Measurements from ENCODE around the gene RPA3.

The RPA3 gene

GRCh38 chr7:7731732-7732131 lies 13.3 kb upstream of the RPA3 start:
- DNase-seq: no peak

GRCh38 chr7:7720750-7721621 lies 2.6 kb upstream of the RPA3 start:
- DNase-seq: no peak

- no peak for DNase-seq
Observed at GRCh38 chr7:7720193-7720592, 1.8 kb upstream of the RPA3 start.

GRCh38 chr7:7719236-7719635 lies 829 bp upstream of the RPA3 start:
- DNase-seq: no peak

DNA sequence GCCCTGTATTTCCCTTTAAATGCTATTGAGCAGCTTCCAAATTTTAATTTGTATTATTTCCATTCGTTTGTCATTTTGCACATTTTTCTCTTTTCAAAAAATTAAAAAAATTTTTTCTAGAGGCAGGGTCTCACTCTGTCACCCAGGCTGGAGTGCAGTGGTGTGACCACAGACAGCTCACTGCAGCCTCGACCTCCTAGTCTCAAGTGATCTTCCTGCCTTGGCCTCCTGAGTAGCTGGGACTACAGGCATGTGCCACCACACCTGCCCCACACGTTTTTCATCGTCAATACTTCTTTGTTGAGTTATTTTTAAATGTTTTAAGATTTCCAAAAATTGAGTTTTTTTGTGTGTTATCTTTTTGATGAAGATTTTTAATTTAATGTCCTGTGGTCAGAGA lies 4.7 kb downstream of the RPA3 start:
- DNase-seq: no peak

DNA sequence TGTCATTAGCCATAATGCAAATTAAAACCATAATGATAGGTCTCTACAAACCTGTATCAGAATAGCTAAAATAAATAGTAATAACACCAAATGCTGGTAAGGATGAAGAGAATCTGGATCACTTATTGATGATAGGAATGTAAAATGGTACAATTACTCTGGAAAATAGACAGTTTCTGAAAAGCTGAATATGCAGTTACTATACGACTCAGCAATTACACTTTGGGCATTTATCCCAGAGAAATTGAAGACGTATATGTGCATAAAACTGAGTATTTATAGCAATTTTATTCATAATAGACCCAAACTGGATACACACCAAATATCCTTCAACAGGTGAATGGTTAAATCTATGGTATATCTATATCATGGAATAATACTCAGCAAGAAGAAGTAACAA lies 7.9 kb downstream of the RPA3 start:
- DNase-seq: no peak

- DNase-seq: no peak
Observed at GRCh38 chr7:7709291-7709690, 9.1 kb downstream of the RPA3 start.

GRCh38 chr7:7707806-7708205 lies 10.6 kb downstream of the RPA3 start:
- DNase-seq: no peak

- DNase-seq: no peak
Observed at GRCh38 chr7:7707246-7707645, 11.2 kb downstream of the RPA3 start.

DNA sequence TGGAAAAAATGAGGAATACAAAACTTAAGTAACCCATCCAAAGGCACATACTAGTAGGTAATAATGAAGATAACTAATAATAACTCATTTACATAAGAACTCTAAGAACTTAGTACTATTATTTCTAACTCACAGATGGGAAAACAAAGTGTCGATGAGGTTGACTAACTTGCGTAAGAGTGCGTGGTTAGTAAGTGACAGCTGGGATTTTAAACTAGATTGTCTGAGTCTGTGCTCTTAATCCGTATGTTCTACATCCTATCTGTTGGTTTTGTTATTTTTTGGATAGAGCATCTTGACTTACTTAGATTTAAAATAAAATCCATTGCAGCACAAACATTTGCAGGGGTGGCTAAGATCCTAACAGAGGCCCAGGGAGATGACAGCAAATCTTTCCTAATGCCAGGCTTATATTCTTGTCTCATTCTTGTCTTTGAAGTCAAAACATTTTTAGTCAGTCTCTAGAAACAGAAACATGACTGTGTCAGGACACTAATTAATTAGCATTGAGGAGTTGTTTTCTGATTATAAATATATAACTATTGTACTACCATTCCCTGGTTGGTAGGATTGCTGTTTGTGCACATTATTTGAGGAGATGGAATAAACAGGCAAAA lies 11.7 kb downstream of the RPA3 start:
- no peak for DNase-seq

GRCh38 chr7:7706101-7706511 lies 12.3 kb downstream of the RPA3 start:
- DNase-seq: no peak

DNA sequence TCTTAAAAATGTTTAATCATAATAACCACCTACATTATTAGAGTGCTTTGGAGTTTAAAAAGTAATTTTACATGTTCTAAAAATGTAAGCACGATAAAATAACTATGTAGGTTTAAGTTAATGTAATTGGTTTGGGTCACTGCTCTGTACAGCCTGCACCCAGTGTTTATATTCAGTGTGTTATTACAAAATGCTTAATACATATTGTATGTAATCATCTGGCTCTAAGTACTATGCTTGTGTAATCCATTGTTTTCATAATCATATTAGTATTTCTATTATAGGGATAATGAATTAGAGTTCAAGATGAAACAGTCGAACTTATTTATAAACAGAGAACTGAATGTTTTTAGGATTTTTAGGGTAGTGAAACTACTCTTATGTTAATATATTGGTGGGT lies 13.1 kb downstream of the RPA3 start:
- DNase-seq: no peak

- DNase-seq: no peak
Observed at GRCh38 chr7:7704867-7705266, 13.5 kb downstream of the RPA3 start.

GRCh38 chr7:7703427-7703826 lies 15.0 kb downstream of the RPA3 start:
- DNase-seq: no peak

DNA sequence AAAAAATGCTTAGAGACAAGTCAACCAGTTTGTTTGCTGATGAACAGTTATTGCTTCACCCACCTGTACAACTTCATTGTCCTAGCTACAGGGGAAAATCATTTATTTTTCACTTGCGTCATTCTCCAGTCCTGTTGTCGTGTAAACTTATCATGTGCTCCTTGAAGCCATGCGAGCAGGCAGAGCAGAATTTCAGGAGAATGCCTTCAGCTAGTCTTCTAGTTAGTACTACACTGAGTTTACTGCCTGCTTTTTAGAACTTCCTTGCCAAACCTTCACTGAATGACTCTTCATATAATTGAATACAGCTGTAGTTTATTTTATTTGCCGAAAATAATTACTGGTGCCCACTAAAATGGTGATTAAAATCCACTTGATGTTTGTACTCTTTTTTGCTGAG lies 15.6 kb downstream of the RPA3 start:
- no peak for DNase-seq

DNA sequence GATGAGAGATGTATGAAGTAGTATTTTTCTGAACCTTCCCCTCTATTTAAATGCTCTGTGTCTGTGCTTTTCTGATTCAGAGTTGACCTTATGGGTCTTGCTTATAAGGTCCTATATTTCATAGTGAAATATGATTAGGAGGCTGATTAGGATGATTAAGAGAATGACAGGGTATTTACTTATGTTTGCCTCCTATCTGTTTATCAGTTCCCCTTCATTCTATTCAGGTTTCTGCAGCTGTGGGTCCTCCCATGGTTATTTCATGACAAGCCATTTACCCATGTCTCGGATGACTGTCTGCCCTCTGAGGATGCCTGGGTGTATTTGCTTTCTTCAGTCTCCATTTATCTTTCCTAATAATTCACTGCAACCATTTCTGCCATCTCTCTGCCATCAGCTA lies 16.9 kb downstream of the RPA3 start:
- DNase-seq: no peak

DNA sequence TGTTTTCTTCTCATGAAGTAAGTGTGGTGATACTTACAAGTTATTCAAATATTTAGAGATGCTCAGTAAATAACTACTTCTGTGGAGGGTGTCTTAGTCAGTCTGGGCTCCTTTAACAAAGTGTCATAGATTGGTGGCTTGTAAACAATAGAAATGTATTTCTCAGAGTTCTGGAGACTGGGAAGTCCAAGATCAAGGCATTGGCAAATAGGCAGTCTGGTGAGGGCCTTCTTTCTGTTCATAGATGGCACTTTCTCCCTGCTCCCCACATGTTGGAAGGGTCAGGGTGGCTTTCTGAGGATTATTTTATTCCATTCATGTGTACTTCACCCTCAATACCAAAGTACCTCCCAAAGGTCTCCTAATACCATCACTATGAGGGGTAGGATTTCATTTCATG lies 18.4 kb downstream of the RPA3 start:
- no peak for DNase-seq

GRCh38 chr7:7699380-7699779 lies 19.0 kb downstream of the RPA3 start:
- DNase-seq: no peak

DNA sequence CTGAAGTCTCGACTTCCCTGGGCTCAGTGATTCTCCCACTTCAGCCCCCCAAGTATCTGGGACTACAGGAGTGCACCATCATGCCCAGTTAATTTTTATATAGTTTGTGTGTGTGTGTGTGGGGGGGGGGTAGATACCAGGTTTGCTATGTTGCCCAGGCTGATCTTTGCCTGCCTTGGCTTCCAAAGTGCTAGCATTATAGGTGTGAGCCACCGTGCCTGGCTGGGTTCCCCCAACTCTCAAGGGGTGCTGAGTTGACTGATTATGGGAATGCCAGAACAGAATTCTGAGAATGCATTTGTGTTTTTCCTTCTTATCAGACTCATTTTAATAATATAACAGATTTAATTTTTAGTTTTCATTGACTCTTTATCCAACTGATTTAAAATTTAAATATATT lies 19.5 kb downstream of the RPA3 start:
- no peak for DNase-seq

DNA sequence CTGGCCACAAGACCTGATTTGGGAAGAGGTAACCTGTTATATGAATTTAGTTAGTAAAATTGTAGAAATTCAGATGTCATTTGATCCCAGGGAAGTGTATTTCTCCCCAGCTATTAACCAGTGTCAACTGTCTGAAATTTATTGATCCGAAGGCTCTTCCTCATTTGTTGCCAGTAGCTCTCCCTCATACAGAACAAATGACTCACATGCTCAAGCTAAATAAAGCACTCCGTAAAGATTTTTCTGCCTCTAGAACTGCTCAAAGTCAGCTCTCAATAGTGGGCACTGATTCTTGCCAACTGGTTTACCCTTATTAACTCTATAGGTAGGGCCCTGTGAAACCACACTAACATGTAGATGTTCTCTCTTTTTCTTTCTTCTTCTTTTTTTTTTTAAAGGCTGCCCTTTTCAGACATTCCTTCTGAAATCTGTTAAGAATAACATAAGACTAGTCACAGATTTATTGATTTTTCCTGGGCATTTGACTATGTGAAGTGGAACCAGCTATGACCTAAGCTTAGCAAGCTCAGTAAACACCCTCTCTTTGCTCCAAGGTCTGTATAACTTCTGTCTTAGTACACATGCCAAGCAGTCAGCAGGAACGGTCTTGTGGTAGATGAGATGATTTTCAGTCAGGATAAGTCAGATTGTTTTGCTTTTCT lies 21.8 kb downstream of the RPA3 start:
- DNase-seq: no peak

GRCh38 chr7:7695111-7695817 lies 23.1 kb downstream of the RPA3 start:
- no peak for DNase-seq

DNA sequence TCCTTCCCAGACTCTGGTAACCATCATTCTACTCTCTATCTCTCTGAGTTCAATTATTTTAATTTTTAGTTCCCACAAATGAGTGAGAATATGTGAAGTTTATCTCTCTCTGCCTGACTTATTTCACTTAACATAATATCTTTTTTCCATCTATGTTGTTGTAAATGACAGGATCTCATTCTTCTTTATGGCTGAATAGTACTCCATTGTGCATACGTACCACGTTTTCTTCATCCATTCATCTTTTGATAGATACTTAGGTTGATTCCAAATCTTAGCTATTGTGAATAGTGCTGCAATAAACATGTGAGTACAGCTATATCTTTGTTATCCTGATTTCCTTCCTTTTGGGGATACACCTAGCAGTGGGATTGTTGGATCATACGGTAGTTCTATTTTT lies 23.9 kb downstream of the RPA3 start:
- no peak for DNase-seq

DNA sequence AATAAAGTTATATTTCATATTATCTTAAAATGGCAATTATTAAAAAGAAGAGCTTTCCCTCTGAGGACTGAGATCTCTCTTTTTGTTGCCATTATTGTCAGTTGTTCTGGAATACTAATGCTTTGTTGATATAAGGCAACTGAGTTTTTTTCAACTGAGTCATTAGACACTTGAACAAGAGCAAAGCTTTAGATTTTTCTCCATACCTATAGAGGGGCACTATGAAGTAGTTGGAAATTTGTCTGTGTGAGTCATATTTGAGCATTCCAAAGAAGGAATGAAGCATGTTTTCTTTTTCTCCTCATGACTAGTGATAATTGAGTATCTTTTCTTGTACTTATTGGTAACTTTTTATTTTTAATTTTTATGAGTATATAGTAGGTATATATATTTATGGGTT lies 24.5 kb downstream of the RPA3 start:
- DNase-seq: no peak

GRCh38 chr7:7688956-7689355 lies 29.5 kb downstream of the RPA3 start:
- no peak for DNase-seq
